ENCODE data around the gene NARS2.
"Not testable (repeated sequence)": the region's sequence is repeated elsewhere in the genome, so short reads cannot be mapped to it uniquely, and the experiment has no call there.

Gene NARS2

GRCh38 chr11:78504181-78504580 lies 70.5 kb downstream of the NARS2 start:
- in situ Hi-C loops (cut with MboI; ENCODE audit: low sequenced_read_pairs), result no loop called here

GRCh38 chr11:78499971-78500370 lies 74.7 kb downstream of the NARS2 start:
- in situ Hi-C loops (cut with MboI; ENCODE audit: low sequenced_read_pairs), result no loop called here

- in situ Hi-C loops (cut with MboI; ENCODE audit: low sequenced_read_pairs), result no loop called here
Measured at GRCh38 chr11:78497293-78497692, 77.4 kb downstream of the NARS2 start.

- in situ Hi-C loops (cut with MboI; ENCODE audit: low sequenced_read_pairs), result no loop called here
Measured at GRCh38 chr11:78493413-78493975, 81.2 kb downstream of the NARS2 start.

GRCh38 chr11:78492973-78493372 lies 81.7 kb downstream of the NARS2 start:
- in situ Hi-C loops (cut with MboI; ENCODE audit: low sequenced_read_pairs), result no loop called here

GRCh38 chr11:78489184-78489583 lies 85.5 kb downstream of the NARS2 start:
- in situ Hi-C loops (cut with MboI; ENCODE audit: low sequenced_read_pairs), result no loop called here

- in situ Hi-C loops (cut with MboI; ENCODE audit: low sequenced_read_pairs), result no loop called here
Measured at GRCh38 chr11:78478536-78478935, 96.1 kb downstream of the NARS2 start.

- in situ Hi-C loops (cut with MboI; ENCODE audit: low sequenced_read_pairs), result no loop called here
Measured at GRCh38 chr11:78476066-78476465, 98.6 kb downstream of the NARS2 start.

- in situ Hi-C loops (cut with MboI; ENCODE audit: low sequenced_read_pairs), result no loop called here
Measured at GRCh38 chr11:78474451-78474850, 100.2 kb downstream of the NARS2 start.

- in situ Hi-C loops (cut with MboI; ENCODE audit: low sequenced_read_pairs), result no loop called here
Measured at GRCh38 chr11:78472905-78473304, 101.8 kb downstream of the NARS2 start.

GRCh38 chr11:78472382-78472781 lies 102.3 kb downstream of the NARS2 start:
- in situ Hi-C loops (cut with MboI; ENCODE audit: low sequenced_read_pairs), result no loop called here

GRCh38 chr11:78470861-78471442 lies 103.7 kb downstream of the NARS2 start:
- in situ Hi-C loops (cut with MboI; ENCODE audit: low sequenced_read_pairs), result no loop called here

GRCh38 chr11:78469896-78470295 lies 104.8 kb downstream of the NARS2 start:
- in situ Hi-C loops (cut with MboI; ENCODE audit: low sequenced_read_pairs), result no loop called here

GRCh38 chr11:78467931-78468330 lies 106.7 kb downstream of the NARS2 start:
- in situ Hi-C loops (cut with MboI; ENCODE audit: low sequenced_read_pairs), result no loop called here

- in situ Hi-C loops (cut with MboI; ENCODE audit: low sequenced_read_pairs), result no loop called here
Measured at GRCh38 chr11:78467370-78467769, 107.3 kb downstream of the NARS2 start.

GRCh38 chr11:78465169-78465942 lies 109.3 kb downstream of the NARS2 start:
- in situ Hi-C loops (cut with MboI; ENCODE audit: low sequenced_read_pairs), result no loop called here

GRCh38 chr11:78464787-78465168 lies 109.9 kb downstream of the NARS2 start:
- in situ Hi-C loops (cut with MboI; ENCODE audit: low sequenced_read_pairs), result not testable (repeated sequence)

- in situ Hi-C loops (cut with MboI; ENCODE audit: low sequenced_read_pairs), result no loop called here
Measured at GRCh38 chr11:78460471-78460870, 114.2 kb downstream of the NARS2 start.

- in situ Hi-C loops (cut with MboI; ENCODE audit: low sequenced_read_pairs), result no loop called here
Measured at GRCh38 chr11:78459738-78460137, 114.9 kb downstream of the NARS2 start.

- in situ Hi-C loops (cut with MboI; ENCODE audit: low sequenced_read_pairs), result no loop called here
Measured at GRCh38 chr11:78457448-78457847, 117.2 kb downstream of the NARS2 start.

- in situ Hi-C loops (cut with MboI; ENCODE audit: low sequenced_read_pairs), result no loop called here
Measured at GRCh38 chr11:78453140-78453935, 121.3 kb downstream of the NARS2 start.
